Vagina (tissue), 2 donors: Measurements from ENCODE around the gene ADAT2.

ENCODE experiments used
- CTCF ChIP-seq, 3 experiments: fragments of 450-650 bp in 2 of 3; fragments of 200-600 bp in 1 of 3; sonication (generic) in 1 of 3; IDR thresholded peaks; one replicate each; pipeline ENCODE4 v1.5.1; 2017 to 2019; ENCODE audit warnings: antibody characterized with exemption in 3 of 3, mild to moderate bottlenecking in 2 of 3, moderate library complexity in 2 of 3
- POLR2A ChIP-seq, 2 donors: fragments of 450-650 bp; IDR thresholded peaks; one replicate each; pipeline ENCODE4 v1.6.1; 2017; ENCODE audit warnings: antibody characterized with exemption in 2 of 2, mild to moderate bottlenecking in 2 of 2, moderate library complexity in 2 of 2
- POLR2AphosphoS5 ChIP-seq, 2 donors: sonication (generic); formaldehyde crosslinking; IDR thresholded peaks; one replicate each; pipeline ENCODE4 v1.9.0; 2017; ENCODE audit warnings: antibody characterized with exemption in 2 of 2, mild to moderate bottlenecking in 2 of 2, low read depth in 1 of 2; ENCODE audit not compliant: insufficient read depth in 1 of 2

- TF ChIP-seq CTCF (IDR thresholded peaks at IDR 0.05) (no peak), POLR2A (IDR thresholded peaks at IDR 0.05) (no peak), POLR2AphosphoS5 (IDR thresholded peaks at IDR 0.05; ENCODE audit: insufficient read depth in 1 of 2, low read depth in 1 of 2) (peak in 1 of 2 donors; percentile 72)
Observed at GRCh38 chr6:143397227-143398222, 53.0 kb downstream of the ADAT2 start.
